GM12874 (cell line): Measurements from ENCODE around the gene BIN1.

ENCODE experiments used
- CTCF ChIP-seq: IDR thresholded peaks from 2 replicates; pipeline ENCODE4 v1.5.1; 2011; ENCODE audit warnings: low read depth, mild to moderate bottlenecking, control low read depth, low read length, moderate library complexity; ENCODE audit not compliant: insufficient read depth

The BIN1 gene

GRCh38 chr2:127081826-127082633 is 24.9 kb downstream of the BIN1 start:
- TF ChIP-seq CTCF: no peak

GRCh38 chr2:127080938-127081755 is 25.8 kb downstream of the BIN1 start:
- TF ChIP-seq CTCF: no peak

GRCh38 chr2:127080226-127080937 is 26.6 kb downstream of the BIN1 start:
- TF ChIP-seq CTCF: no peak

- TF ChIP-seq CTCF: no peak
Observed at GRCh38 chr2:127079358-127079920, 27.5 kb downstream of the BIN1 start.

- TF ChIP-seq CTCF: no peak
Observed at GRCh38 chr2:127078666-127079270, 28.2 kb downstream of the BIN1 start.

- no peak for TF ChIP-seq CTCF
Observed at GRCh38 chr2:127078028-127078427, 28.9 kb downstream of the BIN1 start.
